Brain microvascular endothelial cell (primary cell): ENCODE results near the gene CASP4.

Experiments
- DNase-seq: peaks from one replicate; pipeline ENCODE4 v3.0.0-alpha.2; 2020
- H3K27ac ChIP-seq: fragments of 250-450 bp; sonication (Bioruptor Pico); 2 replicates; pipeline ENCODE4 v1.5.1; 2020; ENCODE audit warnings: mild to moderate bottlenecking, moderate library complexity
- H3K27me3 ChIP-seq: fragments of 250-450 bp; sonication (Bioruptor Pico); replicated peaks from 2 replicates; pipeline ENCODE4 v1.5.1; 2020; ENCODE audit warnings: mild to moderate bottlenecking
- H3K36me3 ChIP-seq: fragments of 250-450 bp; sonication (Bioruptor Pico); replicated peaks from 2 replicates; pipeline ENCODE4 v1.5.1; 2020; ENCODE audit warnings: mild to moderate bottlenecking
- H3K4me3 ChIP-seq: 2 replicates; pipeline ENCODE4 v1.5.1; 2011; ENCODE audit warnings: low read depth, mild to moderate bottlenecking, control low read depth, low read length, moderate library complexity
- CTCF ChIP-seq: IDR thresholded peaks from 2 replicates; pipeline ENCODE4 v1.5.1; 2011; ENCODE audit warnings: low read depth, mild to moderate bottlenecking, moderate library complexity, low read length, control low read depth, inconsistent platforms; ENCODE audit errors: missing control alignments
- in situ Hi-C: cut with HindIII; loops from 2 replicates; pipeline ENCODE4 v1.10.0; 2017; ENCODE audit warnings: low sequenced_read_pairs, low pct_ligation_motif_present

Gene CASP4

GRCh38 chr11:105000167-105000566, 31.8 kb upstream of the CASP4 start:
- in situ Hi-C loops = no loop called here
- Histone ChIP-seq H3K4me3 (no peak overlapping the region), H3K27me3 (no peaks in the 10 kb centered on the region), H3K36me3 (no peaks in the 10 kb centered on the region), H3K27ac (no peak overlapping the region)
- peak; percentile 26 for TF ChIP-seq CTCF
- peak; percentile 9 for DNase-seq

- in situ Hi-C loops = no loop called here
- no peak overlapping the region for H3K27ac ChIP-seq
Measured at GRCh38 chr11:104999721-105000120, 31.3 kb upstream of the CASP4 start.

GRCh38 chr11:104997288-104997687, 28.9 kb upstream of the CASP4 start:
- no peak for TF ChIP-seq CTCF
- in situ Hi-C loops = no loop called here
- H3K27ac ChIP-seq = no peak overlapping the region
- no peaks in the 10 kb centered on the region for H3K27me3 ChIP-seq
- DNase-seq = no peak
- no peaks in the 10 kb centered on the region for H3K36me3 ChIP-seq
- no peak overlapping the region for H3K4me3 ChIP-seq

More at GRCh38 chr11:104999721-105000120, 31.3 kb upstream of the CASP4 start:
- no peaks in the 10 kb centered on the region for H3K36me3 ChIP-seq
- H3K4me3 ChIP-seq = no peak overlapping the region
- no peaks in the 10 kb centered on the region for H3K27me3 ChIP-seq
- no peak for DNase-seq
- TF ChIP-seq CTCF = no peak

GRCh38 chr11:104995001-104995408, 26.6 kb upstream of the CASP4 start:
- in situ Hi-C loops = no loop called here

GRCh38 chr11:104992781-104993180, 24.4 kb upstream of the CASP4 start:
- DNase-seq = no peak
- H3K27ac ChIP-seq = no peak overlapping the region
- in situ Hi-C loops = no loop called here
- no peaks in the 10 kb centered on the region for H3K27me3 ChIP-seq
- H3K4me3 ChIP-seq = no peak overlapping the region
- TF ChIP-seq CTCF = no peak
- H3K36me3 ChIP-seq = no peaks in the 10 kb centered on the region

More at GRCh38 chr11:104995001-104995408, 26.6 kb upstream of the CASP4 start:
- DNase-seq = no peak
- no peaks in the 10 kb centered on the region for H3K27me3 ChIP-seq
- no peak for TF ChIP-seq CTCF
- H3K36me3 ChIP-seq = no peaks in the 10 kb centered on the region
- no peak overlapping the region for H3K4me3 ChIP-seq
- H3K27ac ChIP-seq = no peak overlapping the region

GRCh38 chr11:104991994-104992393, 23.6 kb upstream of the CASP4 start:
- no peak overlapping the region for H3K4me3 ChIP-seq
- no peaks in the 10 kb centered on the region for H3K36me3 ChIP-seq
- TF ChIP-seq CTCF = no peak
- no peaks in the 10 kb centered on the region for H3K27me3 ChIP-seq
- no peak for DNase-seq
- no peak overlapping the region for H3K27ac ChIP-seq
- in situ Hi-C loops = no loop called here
